Measurements from ENCODE around the gene COL13A1. TPM values are rescaled to one million over a fixed set of nuclear protein-coding genes. Genes with fewer than 3 reads are reported as not detected.

Gene COL13A1
- total RNA-seq, 1 donor from 2014 or later, result not detected

GRCh38 chr10:69934768-69935167 is 133.1 kb downstream of the COL13A1 start:
- Histone ChIP-seq H3K4me3 (no peak overlapping the region), H3K9me3 (no peaks in the 10 kb centered on the region), H3K27ac (no peak overlapping the region), H3K4me1 (no peaks in the 10 kb centered on the region), H3K27me3 (no peaks in the 10 kb centered on the region), H3K36me3 (no peaks in the 10 kb centered on the region)
- intact Hi-C loops (cut with DNase I), result no loop called here
- TF ChIP-seq CTCF (IDR thresholded peaks at IDR 0.05) (no peak), POLR2AphosphoS5 (IDR thresholded peaks at IDR 0.05; ENCODE audit: insufficient read depth in 1 of 2, low read depth in 1 of 2) (no peak), POLR2A (IDR thresholded peaks at IDR 0.05) (no peak)
- DNase-seq (ENCODE audit: extremely low spot score in 2 of 2), result no peak

GRCh38 chr10:69936091-69936490 is 134.4 kb downstream of the COL13A1 start:
- H3K4me1 ChIP-seq, result no peaks in the 10 kb centered on the region
- no peak overlapping the region for H3K4me3 ChIP-seq
- H3K27ac ChIP-seq, result no peak overlapping the region
- H3K9me3 ChIP-seq, result no peaks in the 10 kb centered on the region
- no peaks in the 10 kb centered on the region for H3K27me3 ChIP-seq
- no peak for TF ChIP-seq POLR2AphosphoS5 (IDR thresholded peaks at IDR 0.05; ENCODE audit: insufficient read depth in 1 of 2, low read depth in 1 of 2)
- no peak for TF ChIP-seq POLR2A (IDR thresholded peaks at IDR 0.05)
- TF ChIP-seq CTCF (IDR thresholded peaks at IDR 0.05), result no peak
- H3K36me3 ChIP-seq, result no peaks in the 10 kb centered on the region
- intact Hi-C loops (cut with DNase I), result no loop called here
- no peak for DNase-seq (ENCODE audit: extremely low spot score in 2 of 2)

- Histone ChIP-seq H3K36me3 (no peaks in the 10 kb centered on the region), H3K4me1 (peaks cover 8% of the 10 kb centered on the region), H3K9me3 (no peaks in the 10 kb centered on the region), H3K4me3 (no peak overlapping the region), H3K27ac (no peak overlapping the region), H3K27me3 (no peaks in the 10 kb centered on the region)
- intact Hi-C loops (cut with DNase I), result no loop called here
- no peak for TF ChIP-seq POLR2A (IDR thresholded peaks at IDR 0.05)
- TF ChIP-seq CTCF (IDR thresholded peaks at IDR 0.05), result no peak
- no peak for TF ChIP-seq POLR2AphosphoS5 (IDR thresholded peaks at IDR 0.05; ENCODE audit: insufficient read depth in 1 of 2, low read depth in 1 of 2)
- DNase-seq (ENCODE audit: extremely low spot score in 2 of 2), result no peak
Observed at GRCh38 chr10:69938541-69938991, 136.9 kb downstream of the COL13A1 start.

- TF ChIP-seq CTCF (IDR thresholded peaks at IDR 0.05) (no peak), POLR2AphosphoS5 (IDR thresholded peaks at IDR 0.05; ENCODE audit: insufficient read depth in 1 of 2, low read depth in 1 of 2) (no peak), POLR2A (IDR thresholded peaks at IDR 0.05) (no peak)
- Histone ChIP-seq H3K27me3 (no peaks in the 10 kb centered on the region), H3K9me3 (no peaks in the 10 kb centered on the region), H3K4me3 (no peak overlapping the region), H3K27ac (no peak overlapping the region), H3K4me1 (peaks cover 8% of the 10 kb centered on the region), H3K36me3 (no peaks in the 10 kb centered on the region)
- DNase-seq (ENCODE audit: extremely low spot score in 2 of 2), result no peak
- intact Hi-C loops (cut with DNase I), result no loop called here
Observed at GRCh38 chr10:69939061-69939460, 137.4 kb downstream of the COL13A1 start.

- Histone ChIP-seq H3K9me3 (no peaks in the 10 kb centered on the region), H3K4me3 (no peak overlapping the region), H3K36me3 (no peaks in the 10 kb centered on the region), H3K27me3 (no peaks in the 10 kb centered on the region), H3K4me1 (peaks cover 8% of the 10 kb centered on the region), H3K27ac (no peak overlapping the region)
- DNase-seq (ENCODE audit: extremely low spot score in 2 of 2), result no peak
- no peak for TF ChIP-seq CTCF (IDR thresholded peaks at IDR 0.05)
- TF ChIP-seq POLR2AphosphoS5 (IDR thresholded peaks at IDR 0.05; ENCODE audit: insufficient read depth in 1 of 2, low read depth in 1 of 2), result no peak
- no peak for TF ChIP-seq POLR2A (IDR thresholded peaks at IDR 0.05)
- intact Hi-C loops (cut with DNase I), result no loop called here
Observed at GRCh38 chr10:69939481-69939880, 137.8 kb downstream of the COL13A1 start.

All from vagina (tissue), 2 donors.